ENCODE measurements around the gene PCDHGA6.

The PCDHGA6 gene

DNA sequence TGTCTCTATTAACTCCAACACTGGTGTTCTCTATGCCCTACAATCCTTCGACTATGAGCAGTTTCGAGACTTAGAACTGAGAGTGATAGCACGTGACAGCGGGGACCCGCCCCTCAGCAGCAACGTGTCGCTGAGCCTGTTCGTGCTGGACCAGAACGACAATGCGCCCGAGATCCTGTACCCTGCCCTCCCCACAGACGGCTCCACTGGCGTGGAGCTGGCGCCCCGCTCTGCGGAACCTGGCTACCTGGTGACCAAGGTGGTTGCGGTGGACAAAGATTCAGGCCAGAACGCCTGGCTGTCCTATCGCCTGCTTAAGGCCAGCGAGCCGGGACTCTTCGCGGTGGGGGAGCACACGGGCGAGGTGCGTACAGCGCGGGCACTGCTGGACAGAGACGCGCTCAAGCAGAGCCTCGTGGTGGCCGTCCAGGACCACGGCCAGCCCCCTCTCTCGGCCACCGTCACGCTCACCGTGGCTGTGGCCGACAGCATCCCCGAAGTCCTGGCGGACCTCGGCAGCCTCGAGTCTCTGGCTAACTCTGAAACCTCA, 49.1 kb downstream of the PCDHGA6 start:
- no peak for DNase-seq

GRCh38 chr5:141427783-141428426, 54.2 kb downstream of the PCDHGA6 start:
- DNase-seq: no peak

All from inflammatory macrophage treated with lipopolysaccharide for 1 hour (primary cell).